Endothelial cell of umbilical vein (primary cell): ENCODE data around the gene ZNF407. TPM values are rescaled to one million over a fixed set of nuclear protein-coding genes. Genes with fewer than 3 reads are reported as not detected.

Source experiments
- BruUV-seq: library from RNA; stranded (reverse); fragments of 400-500 nt; replicated peaks from 2 replicates; lab custom pipeline; 2021; lab: Mats Ljungman, UMichigan
- CTCF ChIA-PET: fragments of 300-600, 350-600 bp; sonication (Branson Sonifier 250); formaldehyde crosslinking; loops from one replicate; lab custom pipeline; 2021; ENCODE audit warnings: antibody characterized with exemption, inconsistent platforms; lab: Charles Lee
- POLR2A ChIA-PET: fragments of 300-600, 350-600 bp; sonication (Branson Sonifier 250); formaldehyde crosslinking; loops from one replicate; lab custom pipeline; 2021; ENCODE audit warnings: antibody characterized with exemption, inconsistent platforms; lab: Charles Lee
- DNase-seq: peaks from one replicate; pipeline ENCODE4 v3.0.0-alpha.2; 2011; ENCODE audit warnings: low read depth, low spot score
- FAIRE-seq: peaks from 2 replicates; lab custom pipeline; 2011; peaks lifted over from hg19 to GRCh38; lab: Jason Lieb, UNC
- H2AFZ ChIP-seq: 2 replicates; pipeline ENCODE4 v1.6.0; 2012; ENCODE audit warnings: low read depth, low read length, control low read depth, inconsistent platforms
- H3K27ac ChIP-seq: 2 replicates; pipeline ENCODE4 v1.5.1; 2011; ENCODE audit warnings: low read depth, mild to moderate bottlenecking, control low read depth, low read length, moderate library complexity; ENCODE audit not compliant: insufficient read depth
- H3K27me3 ChIP-seq, 2 experiments: 2 replicates each; pipeline versions ENCODE4 v1.6.0 to v1.6.1; 2011; ENCODE audit warnings: low read length in 2 of 2, mixed read lengths in 1 of 2; ENCODE audit not compliant: control insufficient read depth in 2 of 2, insufficient read depth in 2 of 2
- H3K36me3 ChIP-seq, 2 experiments: 2 replicates in 1 of 2; 3 replicates in 1 of 2; pipeline ENCODE4 v1.5.1; 2011; ENCODE audit warnings: low read length in 2 of 2, mild to moderate bottlenecking in 1 of 2, moderate library complexity in 1 of 2; ENCODE audit not compliant: control insufficient read depth in 2 of 2, insufficient read depth in 2 of 2; ENCODE audit errors: extremely low read depth in 1 of 2
- H3K4me1 ChIP-seq: 3 replicates; pipeline ENCODE4 v1.5.1; 2011; ENCODE audit warnings: mild to moderate bottlenecking, low read length; ENCODE audit not compliant: control insufficient read depth, insufficient read depth; ENCODE audit errors: extremely low read depth
- H3K4me2 ChIP-seq: 2 replicates; pipeline ENCODE4 v1.6.1; 2011; ENCODE audit warnings: low read length, control low read depth, mixed read lengths; ENCODE audit not compliant: insufficient read depth
- H3K4me3 ChIP-seq, 3 experiments: fragments of 200-600 bp in 1 of 3; sonication (generic), shearing (Covaris generic) in 1 of 3; replicated peaks in 1 of 3; 2 replicates each; pipeline ENCODE4 v1.5.1; 2011 to 2016; ENCODE audit warnings: control low read depth in 3 of 3, low read length in 3 of 3, mild to moderate bottlenecking in 2 of 3, inconsistent platforms in 1 of 3, low read depth in 1 of 3, moderate library complexity in 1 of 3; ENCODE audit not compliant: insufficient read depth in 1 of 3
- H3K79me2 ChIP-seq: 2 replicates; pipeline ENCODE4 v1.6.0; 2012; ENCODE audit warnings: low read length, inconsistent platforms; ENCODE audit not compliant: control insufficient read depth, insufficient read depth
- H3K9ac ChIP-seq: replicated peaks from 2 replicates; pipeline ENCODE3; 2011; ENCODE audit warnings: low read length, control low read depth; ENCODE audit not compliant: insufficient read depth; ENCODE audit errors: extremely low read depth
- H3K9me1 ChIP-seq: replicated peaks from 3 replicates; pipeline ENCODE4 v1.6.0; 2011; ENCODE audit warnings: mild to moderate bottlenecking, low read length; ENCODE audit not compliant: control insufficient read depth, insufficient read depth; ENCODE audit errors: extremely low read depth
- H3K9me3 ChIP-seq: replicated peaks from 2 replicates; pipeline ENCODE4 v1.5.1; 2012; ENCODE audit warnings: low read length, inconsistent platforms; ENCODE audit not compliant: control insufficient read depth, insufficient read depth
- H4K20me1 ChIP-seq: replicated peaks from 2 replicates; pipeline ENCODE3; 2011; ENCODE audit warnings: mild to moderate bottlenecking, low read length; ENCODE audit not compliant: control insufficient read depth, insufficient read depth; ENCODE audit errors: extremely low read depth
- CTCF ChIP-seq, 2 donors: IDR thresholded peaks; 1 replicate in 1 of 2; 2 replicates in 1 of 2; pipeline ENCODE4 v1.5.1; 2011; ENCODE audit warnings: low read length in 2 of 2, mild to moderate bottlenecking in 2 of 2, moderate library complexity in 2 of 2, control low read depth in 1 of 2, inconsistent platforms in 1 of 2, low read depth in 1 of 2; ENCODE audit not compliant: insufficient read depth in 1 of 2; ENCODE audit errors: extremely low read depth in 1 of 2
- EZH2 ChIP-seq: IDR thresholded peaks from 2 replicates; pipeline ENCODE4 v1.6.1; 2012; ENCODE audit warnings: borderline replicate concordance, low read depth, mild to moderate bottlenecking, moderate library complexity, low read length, inconsistent platforms; ENCODE audit not compliant: severe bottlenecking
- FOS ChIP-seq: IDR thresholded peaks from 2 replicates; pipeline ENCODE4 v1.6.1; 2011; ENCODE audit warnings: mild to moderate bottlenecking, low read length, moderate library complexity, borderline replicate concordance; ENCODE audit not compliant: insufficient read depth
- GATA2 ChIP-seq: IDR thresholded peaks from 2 replicates; pipeline ENCODE4 v1.7.0; 2011; ENCODE audit warnings: low read depth, mild to moderate bottlenecking, moderate library complexity, mixed read lengths, low read length; ENCODE audit not compliant: insufficient read length, insufficient read depth
- JUN ChIP-seq: IDR thresholded peaks from 2 replicates; pipeline ENCODE4 v1.6.1; 2011; ENCODE audit warnings: borderline replicate concordance, low read depth; ENCODE audit not compliant: insufficient read length, insufficient read depth
- MYC ChIP-seq: IDR thresholded peaks from one replicate; pipeline ENCODE4 v1.6.1; 2011; ENCODE audit warnings: mild to moderate bottlenecking, low read depth, low read length
- POLR2A ChIP-seq: IDR thresholded peaks from 2 replicates; pipeline ENCODE4 v1.6.1; 2012; ENCODE audit warnings: low read depth, mild to moderate bottlenecking, control low read depth, low read length
- POLR2AphosphoS5 ChIP-seq: IDR thresholded peaks from 2 replicates; pipeline ENCODE4 v1.6.1; 2012; ENCODE audit warnings: low read depth, mild to moderate bottlenecking, control low read depth, low read length, moderate library complexity; ENCODE audit not compliant: insufficient read depth
- dilution Hi-C: fragments of 300-500 bp; cut with MboI; formaldehyde crosslinking; loops from one replicate; pipeline ENCODE4 v1.15.0; 2019; ENCODE audit warnings: low sequenced_read_pairs; ENCODE audit not compliant: extremely low pct_ligation_motif_present
- intact Hi-C: fragments of 100-400 bp; cut with micrococcal nuclease; formaldehyde crosslinking; loops from one replicate; pipeline ENCODE4 v1.10.0; 2022
- polyA plus RNA-seq, 4 experiments: library from polyadenylated mRNA; depleted of rRNA in 3 of 4; stranded (reverse) in 3 of 4; unstranded in 1 of 4; fragments of >200 nt; gene quantifications; 2 replicates each; pipeline versions ENCODE4 v1.2.1 to v1.2.3, GENCODE V29; 2011 to 2012; ENCODE audit warnings: missing spikeins in 1 of 4
- total RNA-seq: library from RNA; stranded (reverse); gene quantifications from 2 replicates; pipeline ENCODE4 v1.2.3, GENCODE V29; 2021
- TF ChIP-seq, protein P1 (sequence below): IDR thresholded peaks from 2 replicates; pipeline ENCODE4 v1.6.1; 2011; ENCODE audit not compliant: insufficient read depth, insufficient read length

The ZNF407 gene
- total and polyA plus RNA-seq, 2 donors (not counting 3 experiments of a cell fraction or from before 2014, with no cell fraction given), result 3.8 to 20.1 TPM

DNA sequence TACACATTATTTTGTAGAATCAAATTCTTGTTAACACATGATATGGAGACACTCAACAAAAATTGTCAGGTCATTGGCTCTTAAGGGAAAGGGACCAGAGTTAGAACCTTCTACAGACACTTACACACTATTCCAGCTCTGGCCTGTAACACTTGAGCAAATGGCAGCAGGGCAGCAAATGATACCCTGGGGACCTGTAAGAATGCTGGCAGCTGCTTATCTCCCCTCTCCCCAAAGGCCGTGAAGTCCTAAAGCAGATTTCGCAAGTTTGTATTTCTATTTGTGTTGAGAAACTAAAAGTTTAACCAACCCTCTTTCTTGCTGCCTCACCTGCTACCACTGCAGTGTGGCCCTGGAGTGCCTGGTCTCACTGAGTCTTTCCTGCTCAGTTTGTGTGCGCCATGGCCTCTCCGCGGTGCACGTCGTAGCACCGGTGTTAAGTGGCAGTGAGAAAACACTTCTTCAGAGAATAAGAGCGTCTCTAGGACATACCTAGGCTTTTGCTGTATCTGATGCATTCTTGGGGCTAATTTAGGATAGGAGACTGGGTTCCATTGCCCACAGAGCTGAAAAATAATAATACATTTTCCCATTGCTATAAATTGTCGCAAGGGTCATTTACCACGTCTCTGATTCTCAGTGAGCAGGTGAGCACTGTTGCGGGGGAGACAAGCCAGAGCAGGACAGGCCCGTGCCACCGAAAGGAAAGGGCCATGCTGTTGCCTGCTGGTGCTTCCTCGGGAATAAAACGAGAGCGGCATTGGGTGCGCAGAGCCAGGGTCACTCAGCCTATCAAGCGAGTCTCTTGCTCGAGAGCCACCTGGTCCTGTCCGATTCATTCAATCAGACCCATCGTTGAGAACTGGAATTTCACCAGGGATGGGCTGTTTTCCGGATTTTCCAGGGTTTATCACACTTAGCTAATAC is 406.4 kb downstream of the ZNF407 start:
- Histone ChIP-seq H3K36me3 (no peaks in the 10 kb centered on the region), H3K9ac (no peak overlapping the region), H3K4me3 (no peak overlapping the region), H3K27ac (no peak overlapping the region), H3K27me3 (no peaks in the 10 kb centered on the region), H4K20me1 (no peaks in the 10 kb centered on the region), H3K4me1 (no peaks in the 10 kb centered on the region), H3K79me2 (no peaks in the 10 kb centered on the region), H2AFZ (no peak overlapping the region), H3K9me1 (no peaks in the 10 kb centered on the region), H3K4me2 (no peak overlapping the region), H3K9me3 (no peaks in the 10 kb centered on the region)
- POLR2A ChIA-PET, result no interaction called here
- intact Hi-C loops (no loop called here), dilution Hi-C loops (no loop called here)
- no TSS peak for BruUV-seq
- FAIRE-seq, result no peak
- DNase-seq, result no peak
- CTCF ChIA-PET, result interaction anchor here (2.6 kb wide), 1 partner anchor 37 kb away, joined by 10 read pairs; no protein-coding TSS in a partner anchor
- TF ChIP-seq GATA2 (no peak), FOS (no peak), JUN (no peak), POLR2A (no peak), MYC (no peak), CTCF (IDR thresholded peaks at IDR 0.05; ENCODE audit: extremely low read depth in 1 of 2, insufficient read depth in 1 of 2, low read depth in 1 of 2, low read length in 2 of 2) (no peak), EZH2 (no peak), POLR2AphosphoS5 (no peak)
- TF ChIP-seq, protein P1, sequence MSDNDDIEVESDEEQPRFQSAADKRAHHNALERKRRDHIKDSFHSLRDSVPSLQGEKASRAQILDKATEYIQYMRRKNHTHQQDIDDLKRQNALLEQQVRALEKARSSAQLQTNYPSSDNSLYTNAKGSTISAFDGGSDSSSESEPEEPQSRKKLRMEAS, result no peak
